ES-I3 (cell line): ENCODE results near the gene ERBB4.
"Not testable (repeated sequence)": the region's sequence is repeated elsewhere in the genome, so short reads cannot be mapped to it uniquely, and the experiment has no call there.

ENCODE experiments used
- H3K36me3 ChIP-seq: 2 replicates; pipeline ENCODE4 v1.6.1; 2013; ENCODE audit warnings: mild to moderate bottlenecking, low read length, control low read depth, moderate library complexity; ENCODE audit not compliant: insufficient read depth
- H3K4me1 ChIP-seq: 2 replicates; pipeline ENCODE4 v1.6.1; 2013; ENCODE audit warnings: mild to moderate bottlenecking, control low read depth, low read length; ENCODE audit not compliant: insufficient read depth
- H3K9ac ChIP-seq: 2 replicates; pipeline ENCODE4 v1.6.1; 2013; ENCODE audit warnings: low read depth, mild to moderate bottlenecking, low read length, moderate library complexity
- H3K9me3 ChIP-seq: 2 replicates; pipeline ENCODE4 v1.6.1; 2013; ENCODE audit warnings: mild to moderate bottlenecking, low read length, moderate library complexity; ENCODE audit not compliant: control insufficient read depth, insufficient read depth

The ERBB4 gene

DNA sequence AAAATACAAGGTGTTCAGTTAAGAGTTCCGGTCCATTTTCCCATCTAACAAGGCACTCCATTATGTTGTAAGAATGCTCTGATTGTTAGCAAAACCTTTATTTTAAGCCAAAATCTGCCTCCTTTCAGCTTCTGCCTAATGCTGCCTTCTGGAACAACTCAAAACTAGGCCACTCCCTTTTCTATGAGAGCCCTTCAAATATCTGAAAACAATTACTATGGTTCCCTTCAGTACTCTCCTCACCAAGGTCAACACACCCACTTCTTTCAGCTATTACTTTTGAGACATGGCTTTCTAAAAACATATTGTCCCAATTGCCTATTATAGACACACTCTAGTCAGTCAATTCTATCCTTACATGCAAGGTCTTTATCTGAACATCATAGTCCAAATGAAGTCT, 429.4 kb downstream of the ERBB4 start:
- Histone ChIP-seq H3K9ac (no peak overlapping the region), H3K36me3 (no peaks in the 10 kb centered on the region), H3K9me3 (peaks cover 15% of the 10 kb centered on the region), H3K4me1 (peaks cover 25% of the 10 kb centered on the region)

GRCh38 chr2:212107989-212108388, 430.6 kb downstream of the ERBB4 start:
- Histone ChIP-seq H3K4me1 (peaks cover 25% of the 10 kb centered on the region), H3K36me3 (no peaks in the 10 kb centered on the region), H3K9ac (no peak overlapping the region), H3K9me3 (peaks cover 15% of the 10 kb centered on the region)

GRCh38 chr2:212107014-212107413, 431.6 kb downstream of the ERBB4 start:
- Histone ChIP-seq H3K9me3 (peaks cover 15% of the 10 kb centered on the region), H3K4me1 (peaks cover 25% of the 10 kb centered on the region), H3K36me3 (no peaks in the 10 kb centered on the region), H3K9ac (no peak overlapping the region)

GRCh38 chr2:212106536-212106935, 432.1 kb downstream of the ERBB4 start:
- not testable (repeated sequence) for H3K9ac ChIP-seq, H3K36me3 ChIP-seq
- H3K9me3 ChIP-seq: peaks cover 15% of the 10 kb centered on the region
- H3K4me1 ChIP-seq: peaks cover 25% of the 10 kb centered on the region

- no peaks in the 10 kb centered on the region for H3K9me3 ChIP-seq
- H3K4me1 ChIP-seq: no peaks in the 10 kb centered on the region; the same call in 1 of the 2 replicates
- no peak overlapping the region for H3K9ac ChIP-seq
- no peaks in the 10 kb centered on the region for H3K36me3 ChIP-seq
Measured at GRCh38 chr2:212099658-212100057, 438.9 kb downstream of the ERBB4 start.

GRCh38 chr2:212098966-212099365, 439.6 kb downstream of the ERBB4 start:
- no peaks in the 10 kb centered on the region for H3K36me3 ChIP-seq
- H3K4me1 ChIP-seq: no peaks in the 10 kb centered on the region; the same call in 1 of the 2 replicates
- H3K9me3 ChIP-seq: no peaks in the 10 kb centered on the region
- H3K9ac ChIP-seq: no peak overlapping the region

DNA sequence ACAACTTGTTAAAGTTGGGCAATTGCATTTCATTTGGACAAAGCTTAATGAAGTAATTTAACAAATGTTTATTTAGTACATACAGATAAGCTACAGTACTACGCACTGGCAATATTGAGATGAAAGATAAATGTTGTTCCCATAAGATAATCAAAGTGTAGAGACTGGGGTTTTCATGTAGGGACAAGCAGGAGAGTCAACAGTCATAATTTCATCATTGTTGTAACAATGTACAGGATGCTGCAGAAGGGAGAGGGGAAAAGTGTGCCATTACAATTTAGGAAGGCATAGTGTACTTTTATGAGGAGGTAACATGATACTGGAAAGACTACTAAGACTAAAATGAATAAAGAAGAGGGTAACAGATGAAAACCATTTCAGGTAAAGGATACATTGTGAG, 441.6 kb downstream of the ERBB4 start:
- no peaks in the 10 kb centered on the region for H3K9me3 ChIP-seq
- H3K9ac ChIP-seq: no peak overlapping the region
- no peaks in the 10 kb centered on the region; the same call in 1 of the 2 replicates for H3K4me1 ChIP-seq
- H3K36me3 ChIP-seq: no peaks in the 10 kb centered on the region

GRCh38 chr2:212089873-212090272, 448.7 kb downstream of the ERBB4 start:
- Histone ChIP-seq H3K4me1 (no peaks in the 10 kb centered on the region), H3K36me3 (no peaks in the 10 kb centered on the region), H3K9ac (no peak overlapping the region), H3K9me3 (no peaks in the 10 kb centered on the region)

DNA sequence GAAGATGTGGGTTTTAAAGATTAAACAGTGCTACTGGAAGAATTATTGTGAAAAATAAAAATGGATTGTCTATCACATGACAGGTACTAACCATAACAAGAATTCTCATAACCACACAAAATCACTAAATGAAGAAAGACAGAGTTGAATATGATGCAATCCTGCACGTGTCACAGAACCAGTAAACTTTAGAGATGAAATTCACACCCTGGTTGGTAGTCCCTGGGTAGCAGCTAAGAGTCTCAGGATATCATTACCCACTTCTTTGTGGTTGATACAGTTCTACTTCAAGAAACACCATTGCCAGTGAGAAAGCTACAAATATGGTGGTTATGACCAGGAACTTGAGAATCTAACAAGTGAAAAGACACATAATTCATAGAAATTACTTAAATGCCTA, 450.2 kb downstream of the ERBB4 start:
- Histone ChIP-seq H3K9me3 (no peaks in the 10 kb centered on the region), H3K36me3 (no peaks in the 10 kb centered on the region), H3K4me1 (no peaks in the 10 kb centered on the region), H3K9ac (no peak overlapping the region)

DNA sequence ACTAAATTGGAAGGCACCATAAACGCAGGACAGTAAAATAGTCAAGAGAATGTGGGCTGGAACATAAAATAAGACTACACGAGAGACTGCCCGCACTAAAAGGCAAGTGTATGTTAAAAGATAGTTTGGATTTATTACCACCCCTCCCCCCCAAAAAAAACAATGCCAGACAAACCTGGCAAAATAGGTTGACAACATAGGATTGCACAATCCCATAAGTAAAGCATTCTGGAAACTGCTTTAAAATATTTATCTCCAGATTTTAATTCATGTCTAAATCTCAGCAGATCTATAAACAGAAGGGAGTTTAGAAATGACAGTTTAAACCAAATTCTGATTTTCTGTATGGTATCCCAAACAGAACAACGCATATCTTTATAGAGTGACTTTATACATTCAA, 455.1 kb downstream of the ERBB4 start:
- Histone ChIP-seq H3K9me3 (no peaks in the 10 kb centered on the region), H3K4me1 (no peaks in the 10 kb centered on the region), H3K36me3 (no peaks in the 10 kb centered on the region), H3K9ac (no peak overlapping the region)

- Histone ChIP-seq H3K9ac (no peak overlapping the region), H3K4me1 (peaks cover 4% of the 10 kb centered on the region; the same call in 1 of the 2 replicates), H3K36me3 (no peaks in the 10 kb centered on the region), H3K9me3 (no peaks in the 10 kb centered on the region)
Measured at GRCh38 chr2:212078103-212078502, 460.5 kb downstream of the ERBB4 start.

DNA sequence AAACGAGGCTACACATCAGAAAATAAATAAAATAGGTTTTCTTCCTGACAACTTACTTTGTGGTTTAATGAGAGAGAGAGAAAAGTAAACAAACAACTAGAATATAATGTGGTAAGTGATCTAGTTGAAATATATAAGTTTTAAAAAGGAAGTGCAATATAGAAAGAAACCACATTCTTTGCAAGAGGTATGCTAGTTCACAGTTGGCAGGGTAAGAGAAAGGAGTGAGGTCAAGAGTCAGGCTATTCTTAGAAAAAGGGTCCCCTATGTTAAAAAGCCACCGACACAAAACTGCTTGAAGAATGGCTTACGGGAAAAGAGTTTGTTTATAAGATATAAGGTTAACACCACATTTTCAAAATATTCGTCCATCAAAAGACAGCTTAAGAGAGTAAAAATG, 462.1 kb downstream of the ERBB4 start:
- peaks cover 4% of the 10 kb centered on the region; the same call in 1 of the 2 replicates for H3K4me1 ChIP-seq
- H3K9me3 ChIP-seq: no peaks in the 10 kb centered on the region
- no peaks in the 10 kb centered on the region for H3K36me3 ChIP-seq
- H3K9ac ChIP-seq: no peak overlapping the region

DNA sequence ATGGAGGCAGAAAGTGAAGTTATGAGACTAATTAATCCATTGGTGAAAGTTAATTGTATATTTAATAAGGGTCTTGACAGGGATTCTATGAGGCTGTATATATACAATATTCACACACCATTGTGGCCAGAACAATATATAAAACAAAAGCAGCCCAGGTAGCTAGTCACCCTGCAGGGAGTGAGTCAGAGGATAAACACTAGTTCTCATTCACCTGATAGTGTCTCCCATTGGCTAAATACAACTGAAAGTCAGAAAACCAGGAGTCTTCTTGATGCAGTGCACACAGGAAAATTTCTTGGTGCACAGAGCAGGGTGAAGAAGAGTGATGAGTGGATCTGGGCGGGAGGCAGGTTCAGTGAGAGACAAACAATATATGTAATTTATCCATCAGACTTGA, 465.2 kb downstream of the ERBB4 start:
- Histone ChIP-seq H3K9ac (no peak overlapping the region), H3K9me3 (no peaks in the 10 kb centered on the region), H3K4me1 (peaks cover 4% of the 10 kb centered on the region; the same call in 1 of the 2 replicates), H3K36me3 (no peaks in the 10 kb centered on the region)

DNA sequence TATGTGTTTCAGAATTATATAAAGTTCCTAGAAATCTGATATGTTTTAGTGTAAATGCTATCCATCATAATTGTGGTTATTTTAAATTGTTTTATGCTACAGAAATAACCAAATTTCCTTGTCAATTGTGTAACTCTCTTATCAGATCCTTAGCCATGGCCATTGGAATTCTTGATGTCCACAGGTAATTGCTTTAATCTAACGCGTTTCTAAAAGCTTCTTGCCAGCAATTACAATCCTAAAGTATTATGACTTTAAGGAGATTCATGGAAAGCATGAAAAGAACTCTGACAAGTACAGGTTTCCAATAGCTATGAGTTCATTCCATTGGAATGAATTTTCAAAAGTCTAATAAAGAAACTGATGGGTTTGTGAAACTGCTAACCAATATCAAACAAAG, 472.1 kb downstream of the ERBB4 start:
- no peaks in the 10 kb centered on the region for H3K9me3 ChIP-seq
- no peaks in the 10 kb centered on the region for H3K36me3 ChIP-seq
- no peaks in the 10 kb centered on the region for H3K4me1 ChIP-seq
- no peak overlapping the region for H3K9ac ChIP-seq

GRCh38 chr2:212064318-212064717, 474.3 kb downstream of the ERBB4 start:
- no peak overlapping the region for H3K9ac ChIP-seq
- no peaks in the 10 kb centered on the region for H3K9me3 ChIP-seq
- no peaks in the 10 kb centered on the region for H3K36me3 ChIP-seq
- no peaks in the 10 kb centered on the region for H3K4me1 ChIP-seq
